Cortex of kidney (tissue), 1 donor: Measurements from ENCODE around the gene LYL1.
"Not testable (repeated sequence)": the region's sequence is repeated elsewhere in the genome, so short reads cannot be mapped to it uniquely, and the experiment has no call there.

Source experiments
- DNase-seq: peaks from one replicate; lab custom pipeline; 2025; lab: John Stamatoyannopoulos, UW

The LYL1 gene

GRCh38 chr19:13102666-13103580 is at the start of gene LYL1:
TSS of gene LYL1 (minus strand) at chr19:13102858. CDS start at chr19:13101171, 1,687 bp downstream.
- DNase-seq = no peak

DNA sequence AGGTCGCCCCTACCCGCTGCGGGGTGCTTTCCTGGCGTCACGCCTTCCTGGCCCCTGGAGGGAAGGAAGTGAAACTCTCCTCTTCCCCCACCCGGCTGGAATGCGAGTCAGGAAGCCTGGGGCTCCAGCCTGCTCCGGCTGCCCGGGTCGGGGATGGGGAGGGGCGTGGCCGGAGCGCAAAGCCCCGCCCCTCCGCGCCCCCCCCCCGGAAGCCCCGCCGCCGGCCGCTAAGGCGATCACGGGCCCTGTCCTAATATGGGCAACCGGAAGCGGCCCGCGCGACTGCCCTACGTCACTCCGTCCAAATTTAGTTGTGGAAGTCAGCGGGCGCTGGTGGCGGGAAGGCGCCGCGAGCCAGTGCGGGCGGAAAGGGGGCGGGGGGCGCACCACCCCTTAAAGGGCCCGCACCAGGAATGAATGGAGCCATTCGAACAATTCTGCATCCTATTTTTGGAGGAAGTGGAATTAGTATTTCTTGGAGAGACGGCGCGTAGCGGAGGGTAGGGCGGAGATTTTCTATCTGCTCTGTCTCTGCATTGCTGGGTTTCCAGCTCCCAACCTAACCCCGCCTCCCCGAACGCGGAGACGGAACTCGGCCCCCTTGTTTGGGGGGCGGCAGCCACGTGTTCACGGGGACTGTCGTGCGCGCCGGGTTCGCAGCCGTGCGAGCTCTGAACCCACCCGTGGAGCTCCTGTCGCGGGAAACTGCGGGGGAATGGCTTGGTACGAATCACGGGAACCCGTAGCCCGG is 49.1 kb upstream of the LYL1 start:
- DNase-seq = peak; percentile 86

- DNase-seq = no peak
Observed at GRCh38 chr19:13150931-13151604, 48.4 kb upstream of the LYL1 start.

DNA sequence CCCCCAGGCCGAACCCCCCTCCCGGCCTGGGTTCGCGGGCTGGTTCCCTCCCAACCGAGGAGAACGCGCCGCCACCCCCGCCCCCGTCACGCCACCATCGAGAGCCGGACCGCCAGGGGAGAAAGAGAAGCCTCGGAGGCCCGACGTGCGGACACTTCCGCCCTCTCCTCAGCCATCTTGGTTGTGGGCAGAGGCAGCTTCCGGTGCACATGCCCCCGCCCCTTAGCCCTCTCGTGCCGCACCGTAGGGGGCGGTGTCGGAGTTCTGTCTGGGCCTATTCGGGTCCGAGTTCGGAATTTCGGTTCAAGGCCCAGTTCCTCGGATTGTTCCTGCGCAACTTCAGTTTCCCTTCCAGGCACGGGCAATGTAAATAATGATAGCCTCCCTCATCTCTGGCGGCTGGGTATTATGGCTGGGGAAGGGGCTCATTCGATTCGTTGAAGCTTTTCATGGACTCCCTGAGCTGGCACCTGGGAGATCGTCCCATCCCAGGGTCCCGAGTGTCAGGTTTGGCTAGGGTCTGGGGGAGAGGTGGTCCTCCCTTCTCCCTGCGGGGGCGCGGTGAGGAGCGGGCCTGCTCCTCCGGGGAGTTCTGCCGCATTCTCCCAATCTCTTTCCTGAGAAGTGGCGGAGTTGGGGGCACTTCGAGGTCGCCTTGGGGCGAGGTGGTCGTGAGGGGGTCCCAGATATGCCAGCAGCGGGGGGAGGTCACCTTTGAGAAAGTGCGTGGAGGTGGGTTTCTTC is 47.7 kb upstream of the LYL1 start, which contains the start of the genes IER2 and STX10:
Gene IER2, plus strand, starts transcription at position 225 of the 744 bp plus-strand sequence. CDS start 2,776 bp downstream, outside the sequence.
Gene STX10, minus strand, starts transcription at position 189 of the 744 bp plus-strand sequence. CDS start 202 bp downstream, outside the sequence.
- DNase-seq = peak; percentile 55

DNA sequence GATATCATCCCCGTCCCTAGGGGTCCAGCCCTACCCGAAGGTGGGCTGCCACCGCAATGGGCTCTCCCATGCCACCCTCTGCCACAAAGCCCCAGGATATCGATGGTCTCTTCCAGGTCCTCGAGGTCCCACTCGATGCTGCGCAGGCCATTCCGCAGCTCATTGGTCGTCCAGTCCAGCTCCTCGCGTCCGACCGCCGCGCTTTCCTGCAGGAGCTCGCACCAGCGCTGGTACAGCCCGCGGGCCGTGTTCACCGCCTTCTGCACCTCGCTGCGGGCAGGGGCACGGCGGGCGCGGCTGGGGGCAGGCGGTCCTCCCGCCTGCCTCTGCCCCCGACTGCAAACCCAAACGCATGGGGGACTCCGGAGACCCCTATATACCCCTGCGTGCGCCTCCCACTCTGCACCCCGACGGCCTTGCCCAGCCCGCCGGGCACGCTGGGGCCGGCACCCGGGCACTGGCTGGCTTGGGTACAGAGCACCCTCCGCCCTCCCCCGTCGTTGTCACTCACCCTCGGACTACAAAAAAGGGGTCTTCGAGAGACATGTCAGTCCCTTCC is 47.0 kb upstream of the LYL1 start:
- no peak for DNase-seq

DNA sequence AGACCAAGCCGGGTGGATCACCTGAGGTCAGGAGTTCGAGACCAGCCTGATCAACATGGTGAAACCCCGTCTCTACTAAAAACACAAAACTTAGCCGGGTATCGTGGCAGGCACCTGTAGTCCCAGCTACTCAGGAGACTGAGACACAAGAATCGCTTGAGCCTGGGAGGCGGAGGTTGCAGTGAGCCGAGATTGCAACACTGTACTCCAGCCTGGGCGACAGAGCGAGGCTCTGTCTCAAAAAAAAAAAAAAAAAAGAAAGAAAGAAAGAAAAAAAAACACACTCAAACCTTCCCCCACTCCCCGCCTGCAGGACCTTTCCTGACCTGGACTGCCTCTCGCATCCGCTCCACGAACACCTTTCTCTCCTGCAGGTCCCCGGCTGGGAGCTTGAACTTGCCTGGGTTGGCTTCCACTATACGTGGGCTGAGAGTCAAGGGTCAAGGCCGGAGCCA is 46.5 kb upstream of the LYL1 start:
- DNase-seq = not testable (repeated sequence)

- no peak for DNase-seq
Observed at GRCh38 chr19:13146763-13147563, 44.3 kb upstream of the LYL1 start.

DNA sequence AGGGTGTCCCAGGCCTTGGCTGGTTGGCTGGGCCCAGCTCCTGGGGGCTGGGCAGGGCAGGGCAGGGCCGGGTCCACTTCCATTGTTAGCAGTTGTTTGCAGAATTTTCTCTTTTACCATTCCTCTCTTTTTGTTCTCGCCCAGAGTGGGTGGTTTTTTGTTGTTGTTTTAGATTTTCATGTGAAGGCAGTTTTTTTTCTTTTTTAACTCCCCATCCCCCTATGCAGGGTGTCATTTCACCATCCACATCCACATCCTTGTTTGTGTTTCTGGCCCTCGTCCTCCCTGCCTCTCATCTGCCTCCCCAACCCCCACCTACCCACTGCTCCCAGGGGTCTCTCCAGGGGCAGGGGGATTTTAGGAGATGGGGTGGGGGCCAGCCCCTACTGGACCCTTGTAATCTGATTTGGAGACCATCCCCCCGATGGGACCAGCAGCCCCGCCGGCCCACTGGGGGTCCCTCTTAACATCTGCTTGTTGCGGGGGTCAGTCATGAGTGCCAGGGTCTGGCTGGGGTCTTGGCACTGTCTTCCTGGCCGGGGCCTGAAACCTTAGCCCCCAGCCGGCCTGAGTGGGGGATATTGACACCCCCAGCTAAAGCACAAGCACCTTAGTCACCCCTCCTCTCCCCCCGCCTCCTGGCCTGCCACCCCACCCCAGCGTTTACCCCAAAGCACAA is 37.1 kb upstream of the LYL1 start:
- no peak for DNase-seq

DNA sequence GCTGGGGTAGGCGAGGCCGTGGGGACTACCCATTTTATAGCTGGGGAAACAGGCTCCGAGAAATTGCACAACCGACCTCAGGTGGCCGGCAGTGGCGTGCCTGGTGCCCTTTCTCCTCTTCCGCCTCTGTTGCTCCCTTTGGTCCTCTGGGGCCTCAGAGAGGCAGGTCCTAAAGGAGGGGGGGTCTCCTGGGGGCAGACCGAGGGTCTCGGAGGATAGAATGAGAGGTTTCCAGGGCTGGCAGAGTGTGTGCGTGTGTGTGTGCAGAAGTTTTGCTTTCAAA is 36.2 kb upstream of the LYL1 start:
- DNase-seq = no peak

DNA sequence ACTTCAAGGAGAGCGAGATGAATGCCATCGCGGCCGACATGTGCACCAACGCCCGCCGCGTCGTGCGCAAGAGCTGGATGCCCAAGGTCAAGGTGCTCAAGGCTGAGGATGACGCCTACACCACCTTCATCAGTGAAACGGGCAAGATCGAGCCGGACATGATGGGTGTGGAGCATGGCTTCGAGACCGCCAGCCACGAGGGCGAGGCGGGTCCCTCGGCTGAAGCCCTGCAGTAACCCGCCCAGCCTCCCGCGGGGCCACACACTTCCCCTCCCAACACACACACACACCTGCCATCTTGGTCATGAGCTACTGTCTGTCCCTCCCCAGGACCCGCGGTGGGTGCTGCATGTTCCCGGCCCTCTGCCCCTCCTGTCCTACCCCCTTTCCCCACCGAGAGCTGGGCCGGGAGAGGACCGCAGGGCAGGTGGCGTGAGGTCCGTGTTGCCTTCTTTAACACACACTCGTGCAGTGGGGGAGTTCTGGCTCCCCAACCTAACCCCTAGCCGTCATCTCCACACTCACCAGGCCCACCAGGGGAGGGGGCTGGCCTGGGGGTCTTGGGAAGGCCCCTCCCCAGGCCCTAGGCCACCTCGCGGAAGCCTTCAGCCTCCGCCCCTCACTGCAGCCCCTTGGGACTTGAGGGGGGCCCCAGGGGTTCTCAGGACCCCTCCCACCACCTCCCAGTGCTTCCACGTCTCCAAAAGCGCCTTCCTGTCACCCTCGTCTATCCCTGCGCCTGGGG is 35.7 kb upstream of the LYL1 start:
- no peak for DNase-seq

DNA sequence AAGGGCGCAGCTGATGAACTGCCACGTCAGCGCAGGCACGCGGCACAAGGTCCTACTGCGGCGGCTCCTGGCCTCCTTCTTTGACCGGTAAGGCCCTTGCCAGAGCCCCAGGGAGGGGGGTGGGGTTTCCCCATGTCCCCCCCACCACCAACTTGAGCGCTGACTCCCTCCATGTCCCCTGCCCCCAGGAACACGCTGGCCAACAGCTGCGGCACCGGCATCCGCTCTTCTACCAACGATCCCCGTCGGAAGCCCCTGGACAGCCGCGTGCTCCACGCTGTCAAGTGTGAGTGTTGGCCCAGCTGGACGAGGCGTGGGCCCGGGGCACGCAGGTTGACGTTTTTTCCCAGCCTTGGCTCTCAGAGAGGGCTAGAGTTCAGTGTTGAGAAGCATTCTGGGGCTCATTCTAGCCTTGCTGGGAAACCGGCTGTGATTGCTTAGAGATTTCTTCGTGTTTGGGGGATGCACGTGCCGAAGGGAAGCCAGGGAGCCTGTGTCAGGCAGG is 34.7 kb upstream of the LYL1 start:
- DNase-seq = no peak

GRCh38 chr19:13135068-13136062 is 32.7 kb upstream of the LYL1 start:
- DNase-seq = no peak

DNA sequence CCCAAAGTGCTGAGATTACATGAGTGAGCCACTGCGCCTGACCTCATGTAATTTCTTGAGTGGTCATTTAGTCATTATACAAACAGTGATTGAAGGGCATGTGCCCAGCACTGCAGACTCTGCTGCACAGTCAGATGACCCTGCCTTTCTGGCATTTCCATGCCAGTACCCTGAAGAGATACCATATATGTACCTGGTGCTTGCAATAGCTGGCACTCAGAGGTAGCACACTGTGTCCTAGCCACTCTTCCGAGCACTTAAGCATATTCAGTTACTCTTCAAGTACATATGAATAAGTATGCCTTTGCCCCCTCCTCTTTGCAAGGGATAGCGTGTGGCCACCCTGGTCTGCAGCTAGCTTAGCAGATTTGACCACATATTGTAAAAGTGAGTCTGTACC is 32.0 kb upstream of the LYL1 start:
- DNase-seq = no peak

GRCh38 chr19:13133241-13133870 is 30.7 kb upstream of the LYL1 start:
- no peak for DNase-seq

DNA sequence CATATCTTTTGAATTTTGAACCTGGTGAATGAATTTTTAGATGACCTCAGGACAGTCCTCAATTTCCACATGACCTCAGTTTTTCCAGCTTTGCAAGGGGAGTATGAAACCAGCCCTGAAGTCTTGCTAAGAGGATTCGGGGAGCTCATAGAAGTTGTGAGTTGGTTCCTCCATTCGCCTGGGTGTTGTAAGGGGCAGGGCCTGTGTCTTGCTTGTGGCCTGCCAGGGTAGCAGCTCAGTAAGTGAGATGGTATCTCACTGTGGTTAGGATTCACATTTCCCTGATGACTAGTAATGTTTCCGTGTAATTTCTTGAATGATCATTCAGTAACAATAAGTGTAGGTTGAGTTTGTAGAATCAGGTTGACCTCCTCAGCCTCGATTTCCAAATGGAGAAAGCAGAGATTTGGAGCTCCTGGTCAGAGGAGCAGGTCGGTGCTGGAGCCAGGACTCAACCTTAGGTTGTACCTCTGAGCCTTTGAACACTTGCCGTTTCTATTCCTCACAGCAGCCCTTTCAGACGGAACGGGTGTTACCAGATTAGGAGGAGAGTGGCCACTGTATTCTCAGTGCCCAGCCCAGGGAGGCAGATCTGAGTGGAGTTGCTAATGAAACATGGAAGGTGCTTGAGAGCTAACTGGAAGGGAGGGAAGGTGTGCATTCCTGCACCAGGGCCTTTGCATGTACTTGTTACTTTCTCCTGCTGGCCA is 30.0 kb upstream of the LYL1 start:
- no peak for DNase-seq

- DNase-seq = no peak
Observed at GRCh38 chr19:13130886-13131490, 28.3 kb upstream of the LYL1 start.
